ENCODE data around the gene ATP7A. TPM values are rescaled to one million over a fixed set of nuclear protein-coding genes. Genes with fewer than 3 reads are reported as not detected.

ATP7A gene
- polyA plus RNA-seq, 1 of the 3 experiments (the other 2 are of a cell fraction), result 1.7 TPM

- Histone ChIP-seq H4K20me1 (ENCODE audit: insufficient read depth) (no peaks in the 10 kb centered on the region), H3K4me1 (ENCODE audit: control insufficient read depth in 1 of 2, insufficient read depth in 2 of 2, low read depth in 1 of 2, low read length in 1 of 2) (0 out of 4 replicates have a peak, but pooled peaks cover 0 to 4% of the 10 kb centered on the region in 2 experiments), H3K9ac (no peak overlapping the region), H3F3A (replicated peaks; ENCODE audit: insufficient read depth) (no peaks in the 10 kb centered on the region), H3K36me3 (replicated peaks in 1 of 2; ENCODE audit: control insufficient read depth in 1 of 2, insufficient read depth in 2 of 2, low read length in 1 of 2) (no peaks in the 10 kb centered on the region), H3K4me3 (ENCODE audit: low read depth in 2 of 2, low read length in 1 of 2) (no peak overlapping the region), H3K9me2 (no peaks in the 10 kb centered on the region), H3K9me3 (no peaks in the 10 kb centered on the region; the same call in 1 of the 2 replicates), H3K79me2 (ENCODE audit: insufficient read depth) (no peaks in the 10 kb centered on the region), H3K27me3 (ENCODE audit: insufficient read depth) (no peaks in the 10 kb centered on the region), H2AFZ (ENCODE audit: low read depth) (no peak overlapping the region), H3K27ac (ENCODE audit: low read depth in 2 of 2, low read length in 1 of 2) (no peak overlapping the region), H3K4me2 (no peak overlapping the region)
- no peak for DNase-seq
- 37% methylated on average over 1 of the region's 1 CpG for WGBS (ENCODE audit: low lambda C conversion rate)
- CTCF ChIA-PET, result interaction anchor here (0.8 to 1.2 kb wide), 2 partner anchors 8 to 88 kb away, joined by 3 to 4 read pairs; no protein-coding TSS in a partner anchor
- POLR2A ChIA-PET, result no interaction called here
- TF ChIP-seq YY1 (IDR thresholded peaks at IDR 0.05; ENCODE audit: low read depth) (no peak), RXRA (IDR thresholded peaks at IDR 0.05; ENCODE audit: borderline replicate concordance, low read depth) (no peak), POLR2AphosphoS5 (IDR thresholded peaks at IDR 0.05; ENCODE audit: low read depth, low read length) (no peak), CHD2 (IDR thresholded peaks at IDR 0.05; ENCODE audit: low read length, partially characterized antibody) (no peak), GATA2 (CRISPR knock-in tag; IDR thresholded peaks at IDR 0.05) (no peak), EZH2phosphoT487 (IDR thresholded peaks at IDR 0.05; ENCODE audit: borderline replicate concordance, low read depth) (no peak), CTCF (IDR thresholded peaks at IDR 0.05) (no peak), MXI1 (IDR thresholded peaks at IDR 0.05; ENCODE audit: low read depth, low read length) (no peak), FOXM1 (IDR thresholded peaks at IDR 0.05; ENCODE audit: low read depth) (no peak), TAF1 (IDR thresholded peaks at IDR 0.05; ENCODE audit: borderline replicate concordance, low read depth, low read length) (no peak), PBX3 (IDR thresholded peaks at IDR 0.05) (no peak), EP300 (IDR thresholded peaks at IDR 0.05; ENCODE audit: borderline replicate concordance in 1 of 2, low read depth in 1 of 2, low read length in 1 of 2) (no peak), FOSL2 (IDR thresholded peaks at IDR 0.05; ENCODE audit: borderline replicate concordance, low read depth) (no peak)
Measured at GRCh38 chrX:77935886-77936285, 25.4 kb downstream of the ATP7A start.

GRCh38 chrX:77936299-77936698 lies 25.8 kb downstream of the ATP7A start:
- ChIA-PET POLR2A (no interaction called here), CTCF (no interaction called here)
- no peaks in the 10 kb centered on the region; the same call in 1 of the 2 replicates for H3K9me3 ChIP-seq
- H3K4me1 ChIP-seq (ENCODE audit: control insufficient read depth in 1 of 2, insufficient read depth in 2 of 2, low read depth in 1 of 2, low read length in 1 of 2), result 0 out of 4 replicates have a peak, but pooled peaks cover 0 to 4% of the 10 kb centered on the region in 2 experiments
- no peak overlapping the region for H3K4me2 ChIP-seq
- H3K79me2 ChIP-seq (ENCODE audit: insufficient read depth), result no peaks in the 10 kb centered on the region
- no peak overlapping the region for H3K27ac ChIP-seq (ENCODE audit: low read depth in 2 of 2, low read length in 1 of 2)
- H3K4me3 ChIP-seq (ENCODE audit: low read depth in 2 of 2, low read length in 1 of 2), result no peak overlapping the region
- no peaks in the 10 kb centered on the region for H4K20me1 ChIP-seq (ENCODE audit: insufficient read depth)
- TF ChIP-seq SIN3A (IDR thresholded peaks at IDR 0.05; ENCODE audit: borderline replicate concordance, low read depth, low read length), result no peak
- TF ChIP-seq MEF2A (IDR thresholded peaks at IDR 0.05; ENCODE audit: borderline replicate concordance, low read depth), result no peak
- TF ChIP-seq RCOR1 (IDR thresholded peaks at IDR 0.05; ENCODE audit: low read length), result no peak
- no peak for TF ChIP-seq TCF12 (IDR thresholded peaks at IDR 0.05)
- no peak for TF ChIP-seq EP300 (IDR thresholded peaks at IDR 0.05; ENCODE audit: borderline replicate concordance in 1 of 2, low read depth in 1 of 2, low read length in 1 of 2)
- TF ChIP-seq JUND (IDR thresholded peaks at IDR 0.05), result no peak
- no peak for TF ChIP-seq FOXJ3 (CRISPR knock-in tag; IDR thresholded peaks at IDR 0.05)
- TF ChIP-seq FOSL2 (IDR thresholded peaks at IDR 0.05; ENCODE audit: borderline replicate concordance, low read depth), result no peak
- no peak for TF ChIP-seq USF2 (IDR thresholded peaks at IDR 0.05; ENCODE audit: borderline replicate concordance, low read depth, low read length)
- TF ChIP-seq SMC3 (IDR thresholded peaks at IDR 0.05; ENCODE audit: low read depth, low read length), result no peak
- TF ChIP-seq USF1 (IDR thresholded peaks at IDR 0.05; ENCODE audit: borderline replicate concordance, low read depth), result no peak
- TF ChIP-seq GABPA (IDR thresholded peaks at IDR 0.05; ENCODE audit: low read depth), result no peak
- TF ChIP-seq EZH2phosphoT487 (IDR thresholded peaks at IDR 0.05; ENCODE audit: borderline replicate concordance, low read depth), result no peak
- no peaks in the 10 kb centered on the region for H3F3A ChIP-seq (replicated peaks; ENCODE audit: insufficient read depth)
- no peak overlapping the region for H3K9ac ChIP-seq
- H3K27me3 ChIP-seq (ENCODE audit: insufficient read depth), result no peaks in the 10 kb centered on the region
- no peak for DNase-seq
- no peak overlapping the region for H2AFZ ChIP-seq (ENCODE audit: low read depth)
- H3K9me2 ChIP-seq, result no peaks in the 10 kb centered on the region
- no peaks in the 10 kb centered on the region for H3K36me3 ChIP-seq (replicated peaks in 1 of 2; ENCODE audit: control insufficient read depth in 1 of 2, insufficient read depth in 2 of 2, low read length in 1 of 2)
